ENCODE measurements around the gene RGSL1.

The RGSL1 gene

GRCh38 chr1:182608845-182609610 lies 159.1 kb downstream of the RGSL1 start:
- DNase-seq (ENCODE audit: low read depth in 4 of 4, low spot score in 1 of 4): no peak

All from stimulated activated CD4-positive, alpha-beta T cell treated with anti-CD3 and anti-CD28 coated beads, Interleukin-1b, Interleukin-23, amount 100 ng/mL, for 24 hours (primary cell).